Esophagus muscularis mucosa (tissue), 4 donors: ENCODE data around the gene SERPINB6. TPM values are rescaled to one million over a fixed set of nuclear protein-coding genes. Genes with fewer than 3 reads are reported as not detected.
"Not testable (repeated sequence)": the region's sequence is repeated elsewhere in the genome, so short reads cannot be mapped to it uniquely, and the experiment has no call there.

Source experiments
- DNase-seq: peaks from one replicate; pipeline ENCODE4 v3.0.0-alpha.2; 2017; ENCODE audit errors: extremely low spot score
- H3K27ac ChIP-seq, 4 donors: fragments of 200-600 bp; sonication (generic); replicated peaks in 1 of 4; 1 replicate in 3 of 4; 2 replicates in 1 of 4; pipeline ENCODE4 v1.5.1; 2016 to 2019; ENCODE audit warnings: mild to moderate bottlenecking in 1 of 4
- H3K27me3 ChIP-seq, 4 donors: fragments of 200-600 bp; sonication (generic); one replicate each; pipeline versions ENCODE4 v1.5.1 to v1.6.0; 2016 to 2019
- H3K36me3 ChIP-seq, 4 donors: fragments of 200-600 bp; sonication (generic); one replicate each; pipeline ENCODE4 v1.5.1; 2016 to 2019
- H3K4me1 ChIP-seq, 4 donors: fragments of 200-600 bp; sonication (generic); one replicate each; pipeline ENCODE4 v1.5.1; 2016 to 2019
- H3K4me3 ChIP-seq, 4 donors: fragments of 200-600 bp; sonication (generic); 1 replicate in 2 of 4; 2 replicates in 2 of 4; pipeline ENCODE4 v1.5.1; 2016 to 2019; ENCODE audit warnings: mild to moderate bottlenecking in 4 of 4, moderate library complexity in 1 of 4
- H3K9me3 ChIP-seq, 4 donors: fragments of 200-600 bp; sonication (generic); 1 replicate in 3 of 4; 2 replicates in 1 of 4; pipeline ENCODE4 v1.5.1; 2016 to 2019
- CTCF ChIP-seq, 3 experiments: fragments of 200-600 bp in 2 of 3; fragments of 450-650 bp in 1 of 3; sonication (generic) in 2 of 3; IDR thresholded peaks; one replicate each; pipeline ENCODE4 v1.5.1; 2017 to 2019; ENCODE audit warnings: antibody characterized with exemption in 3 of 3, mild to moderate bottlenecking in 2 of 3, moderate library complexity in 1 of 3
- EP300 ChIP-seq: sonication (generic); formaldehyde crosslinking; IDR thresholded peaks from one replicate; pipeline ENCODE4 v1.6.1; 2017; ENCODE audit warnings: antibody characterized with exemption
- POLR2A ChIP-seq: fragments of 450-650 bp; IDR thresholded peaks from one replicate; pipeline ENCODE4 v1.6.1; 2017; ENCODE audit warnings: antibody characterized with exemption, moderate library complexity, mild to moderate bottlenecking, low read depth
- POLR2AphosphoS5 ChIP-seq, 2 donors: sonication (generic); formaldehyde crosslinking; IDR thresholded peaks; one replicate each; pipeline ENCODE4 v1.6.1; 2017; ENCODE audit warnings: antibody characterized with exemption in 2 of 2
- WGBS: methylation state at CpG from one replicate; pipeline ENCODE4 v1.1.5; 2018; 5-methylcytosine and 5-hydroxymethylcytosine counted together
- intact Hi-C: fragments of 100-400 bp; cut with DNase I; formaldehyde crosslinking; loops from one replicate; pipeline ENCODE4 v1.15.1; 2023
- total RNA-seq, 4 donors: library from RNA; depleted of rRNA; stranded (reverse); fragments of >200 nt; gene quantifications; one replicate each; pipeline versions ENCODE4 v1.1.0 to v1.2.1, GENCODE V29; 2016

SERPINB6 gene
- total RNA-seq, 4 donors from 2014 or later: 114 to 125 (median 124) TPM

GRCh38 chr6:3001146-3001772 is 29.9 kb upstream of the SERPINB6 start:
- DNase-seq: no peak
- intact Hi-C loops: no loop called here
- WGBS: 93% methylated on average over 11 of the region's 11 CpGs
- TF ChIP-seq POLR2AphosphoS5 (IDR thresholded peaks at IDR 0.05): no peak
- no peak for TF ChIP-seq EP300
- TF ChIP-seq CTCF (IDR thresholded peaks at IDR 0.05): no peak
- no peak for TF ChIP-seq POLR2A
- Histone ChIP-seq H3K4me3 (no peak overlapping the region), H3K4me1 (peaks cover 25 to 42% (median 33%) of the 10 kb centered on the region in 4 donors), H3K9me3 (no peaks in the 10 kb centered on the region), H3K36me3 (peaks cover 9 to 25% (median 17%) of the 10 kb centered on the region in 4 donors), H3K27ac (peak overlapping the region in 1 of 4 donors; percentile 22), H3K27me3 (no peaks in the 10 kb centered on the region)

- peak; percentile 98 for DNase-seq
- TF ChIP-seq CTCF (IDR thresholded peaks at IDR 0.05): no peak
- TF ChIP-seq POLR2A: peak; percentile 91
- TF ChIP-seq POLR2AphosphoS5 (IDR thresholded peaks at IDR 0.05): peak; percentile 91 to 94
- TF ChIP-seq EP300: no peak
- intact Hi-C loops: loop anchor here (1.0 kb wide), 1 partner anchor 118 kb away; the partner anchor contains the start of gene BPHL
- Histone ChIP-seq H3K4me3 (peak within 1 kb of the TSS; percentile 81 to 95 (median 92)), H3K27ac (peak within 1 kb of the TSS; percentile 86 to 91 (median 90)), H3K4me1 (peaks cover 25 to 42% (median 33%) of the 10 kb centered on the region in 4 donors), H3K9me3 (no peaks in the 10 kb centered on the region), H3K36me3 (peaks cover 0 to 12% (median 9%) of the 10 kb centered on the region in 4 donors), H3K27me3 (no peaks in the 10 kb centered on the region)
- WGBS: 57% methylated on average over 7 of the region's 87 CpGs
These were observed 28.5 kb upstream of the SERPINB6 start, which contains the start of gene NQO2 for GRCh38 chr6:2999618-3000557. NQO2 (plus strand) TSS chr6:2999894; CDS start chr6:3006553, 6,659 bp downstream.

- peaks cover 25 to 42% (median 33%) of the 10 kb centered on the region in 4 donors for H3K4me1 ChIP-seq
- TF ChIP-seq POLR2A (no peak), CTCF (IDR thresholded peaks at IDR 0.05) (no peak), POLR2AphosphoS5 (IDR thresholded peaks at IDR 0.05) (no peak), EP300 (no peak)
- intact Hi-C loops: loop anchor here (1.0 kb wide), 1 partner anchor 119 kb away; the partner anchor contains the start of gene BPHL
- H3K9me3 ChIP-seq: no peaks in the 10 kb centered on the region
- peaks cover 0 to 4% (median under 1%) of the 10 kb centered on the region in 4 donors for H3K36me3 ChIP-seq
- WGBS: 2% methylated on average over 25 of the region's 30 CpGs
- DNase-seq: peak; percentile 97
- peak overlapping the region; percentile 81 to 95 (median 92) for H3K4me3 ChIP-seq
- no peaks in the 10 kb centered on the region for H3K27me3 ChIP-seq
- peak overlapping the region; percentile 86 to 91 (median 90) for H3K27ac ChIP-seq
These were observed 27.7 kb upstream of the SERPINB6 start for GRCh38 chr6:2998998-2999617.

GRCh38 chr6:2998249-2998997 is 27.1 kb upstream of the SERPINB6 start:
- WGBS: 6% methylated on average over 15 of the region's 16 CpGs
- DNase-seq, H3K36me3 ChIP-seq, H3K27me3 ChIP-seq, intact Hi-C loops, H3K9me3 ChIP-seq: not testable (repeated sequence)
- H3K4me3 ChIP-seq: peak overlapping the region; percentile 81 to 95 (median 92)
- TF ChIP-seq POLR2AphosphoS5 (IDR thresholded peaks at IDR 0.05) (peak in 1 of 2 donors; percentile 26), CTCF (IDR thresholded peaks at IDR 0.05) (peak; percentile 55 to 83 (median 63))
- peak overlapping the region; percentile 86 to 91 (median 90) for H3K27ac ChIP-seq
- H3K4me1 ChIP-seq: peaks cover 25 to 42% (median 33%) of the 10 kb centered on the region in 4 donors
